Measurements from ENCODE around the gene PPP2R3A. TPM values are rescaled to one million over a fixed set of nuclear protein-coding genes. Genes with fewer than 3 reads are reported as not detected.

Gene PPP2R3A
- total RNA-seq, 2 donors from 2014 or later, result 37.5 to 60.1 TPM

DNA sequence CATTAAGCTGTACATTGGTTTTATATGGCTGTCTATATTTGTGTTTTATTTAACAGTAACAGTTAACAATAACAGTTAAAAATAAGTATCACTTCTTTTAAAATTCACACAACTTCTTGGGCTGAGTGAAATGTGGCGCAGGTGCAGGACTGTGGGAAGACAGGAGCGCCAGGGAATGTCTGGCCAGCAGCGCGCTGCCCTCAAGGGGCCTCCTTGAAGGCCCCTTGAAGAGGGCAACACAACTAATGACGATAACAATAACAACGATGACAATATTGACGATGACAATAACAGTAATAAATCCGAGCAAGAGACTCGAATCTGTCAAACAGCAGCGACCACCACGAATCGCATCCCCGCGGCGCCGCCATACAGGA is 411 bp upstream of the PPP2R3A start:
- DNase-seq (no peak), ATAC-seq (peak; percentile 24 to 41)
- intact Hi-C loops (cut with DNase I), result no loop called here

DNA sequence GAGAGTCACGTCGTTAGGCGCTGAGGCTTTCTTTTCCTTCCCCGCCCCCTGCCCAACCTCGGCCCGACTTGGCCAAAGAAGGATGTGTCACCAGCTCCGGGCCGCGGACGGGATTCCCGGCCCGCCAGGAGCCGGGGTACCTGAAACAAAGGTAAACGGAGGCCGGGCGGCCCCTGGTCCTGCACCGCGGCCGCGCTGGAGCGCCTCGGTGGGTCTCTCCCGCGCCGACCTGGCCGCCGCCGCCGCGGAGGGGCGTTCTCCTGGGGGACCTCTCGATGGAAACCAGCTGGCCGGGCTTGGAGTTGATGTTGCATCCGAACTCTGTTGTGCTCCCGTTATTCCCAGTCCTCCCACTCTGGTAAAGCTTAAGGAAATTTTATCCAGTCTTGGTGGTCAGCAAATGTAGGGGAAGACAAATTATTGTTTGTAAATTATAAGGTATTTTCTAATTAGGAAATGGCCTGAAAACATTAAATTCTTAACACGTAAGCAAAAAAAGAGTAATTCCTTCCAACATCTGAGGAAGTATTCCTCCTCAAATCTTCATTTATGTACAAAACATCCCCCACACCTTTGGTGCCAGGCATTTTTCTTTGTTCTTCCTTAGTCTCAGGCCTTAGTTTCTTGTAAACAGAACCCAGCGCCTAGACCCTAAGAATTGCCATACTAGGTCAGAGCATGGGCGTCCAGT is 888 bp downstream of the PPP2R3A start:
- DNase-seq (no peak), ATAC-seq (peak; percentile 22 to 24)
- intact Hi-C loops (cut with DNase I), result no loop called here

DNA sequence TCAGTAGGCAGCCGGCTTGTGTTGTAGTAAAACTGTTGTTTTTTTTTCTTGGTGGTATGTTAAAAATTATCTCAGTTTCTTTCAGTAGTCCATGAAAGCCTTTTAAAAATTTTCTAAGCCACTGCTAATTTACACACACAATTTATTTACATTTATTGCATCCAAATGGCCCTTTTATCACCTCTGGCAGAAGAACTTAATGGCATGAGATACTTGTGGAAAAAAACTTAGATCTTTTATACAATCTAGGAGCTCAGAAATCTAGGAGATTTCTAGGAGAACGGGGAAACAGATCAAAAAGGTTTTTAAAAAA is 1.4 kb downstream of the PPP2R3A start:
- DNase-seq, result no peak
- no peak for ATAC-seq
- intact Hi-C loops (cut with DNase I), result no loop called here

DNA sequence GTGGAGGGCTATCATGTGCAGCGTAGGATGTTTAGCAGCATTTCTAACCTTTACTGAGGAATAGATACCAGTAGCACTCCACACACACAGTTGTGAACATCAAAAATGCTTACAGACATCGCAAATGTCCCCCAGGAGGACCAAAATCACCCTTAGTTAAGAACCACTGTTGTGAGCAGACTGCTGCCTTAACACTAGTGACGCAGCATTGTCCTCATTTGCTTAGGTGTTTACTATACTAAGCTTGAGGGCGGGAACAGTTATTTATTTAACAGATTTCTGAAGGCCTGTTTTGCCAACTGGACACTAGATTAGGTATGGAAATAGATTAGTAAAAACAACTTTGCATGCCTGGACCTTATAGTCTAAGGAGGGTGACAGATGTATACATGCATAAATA is 2.3 kb downstream of the PPP2R3A start:
- no peak for ATAC-seq
- intact Hi-C loops (cut with DNase I), result no loop called here
- no peak for DNase-seq

DNA sequence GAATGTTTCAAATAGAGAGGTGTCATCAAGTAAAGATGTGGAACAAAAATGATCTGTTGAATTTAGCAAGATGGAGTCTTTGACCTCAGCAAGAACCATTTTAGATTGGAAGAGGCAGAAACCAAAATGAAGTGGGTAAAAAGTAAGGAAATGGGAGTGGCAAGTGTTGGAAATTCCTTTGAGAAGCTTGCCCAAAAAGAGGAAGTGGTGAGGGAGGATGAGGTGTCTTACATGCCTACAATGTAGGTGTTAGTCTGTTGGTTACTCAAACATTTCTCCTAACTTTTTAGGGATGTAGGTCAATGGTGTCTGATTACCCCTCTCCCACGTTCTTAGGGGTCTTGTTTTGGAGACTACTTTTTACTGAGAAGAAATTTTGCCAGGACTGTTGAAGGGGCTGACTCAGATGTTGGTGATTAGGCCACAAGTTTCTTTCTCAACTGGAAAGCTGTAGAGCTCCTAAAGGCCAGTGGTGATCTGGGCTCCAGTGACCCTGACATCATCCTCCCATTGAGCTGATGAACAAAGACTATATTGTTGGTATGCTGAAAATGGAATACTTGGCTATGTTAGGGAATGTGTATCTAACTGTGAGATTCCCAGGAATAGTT is 5.1 kb downstream of the PPP2R3A start:
- intact Hi-C loops (cut with DNase I), result loop anchor here in 1 of 2 donors (5.0 kb wide), 1 partner anchor 47 kb away; no protein-coding TSS in a partner anchor
- peak; percentile 20 for DNase-seq
- peak in 1 of 2 donors; percentile 19 for ATAC-seq

DNA sequence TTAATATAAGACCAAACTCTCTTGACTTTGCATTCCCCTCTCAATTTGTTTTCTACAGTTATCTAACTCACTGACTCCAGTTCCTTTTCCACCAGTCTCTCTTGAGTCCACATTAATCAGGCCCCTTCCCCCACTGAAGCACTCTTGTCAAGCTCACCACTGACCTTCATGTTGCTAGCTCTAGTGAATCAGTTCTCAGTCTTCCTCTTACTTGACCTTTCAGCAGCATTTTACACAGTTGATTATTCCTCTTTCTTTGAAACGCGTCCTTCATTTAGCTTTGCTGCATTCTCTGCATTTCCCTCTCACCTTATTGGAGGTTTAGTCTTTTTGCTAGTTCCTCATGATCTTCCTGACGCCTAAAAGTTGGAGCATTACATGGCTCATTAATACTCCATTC is 8.3 kb downstream of the PPP2R3A start:
- ATAC-seq (no peak), DNase-seq (no peak)
- intact Hi-C loops (cut with DNase I), result loop anchor here in 1 of 2 donors (5.0 kb wide), 1 partner anchor 43 kb away; no protein-coding TSS in a partner anchor

DNA sequence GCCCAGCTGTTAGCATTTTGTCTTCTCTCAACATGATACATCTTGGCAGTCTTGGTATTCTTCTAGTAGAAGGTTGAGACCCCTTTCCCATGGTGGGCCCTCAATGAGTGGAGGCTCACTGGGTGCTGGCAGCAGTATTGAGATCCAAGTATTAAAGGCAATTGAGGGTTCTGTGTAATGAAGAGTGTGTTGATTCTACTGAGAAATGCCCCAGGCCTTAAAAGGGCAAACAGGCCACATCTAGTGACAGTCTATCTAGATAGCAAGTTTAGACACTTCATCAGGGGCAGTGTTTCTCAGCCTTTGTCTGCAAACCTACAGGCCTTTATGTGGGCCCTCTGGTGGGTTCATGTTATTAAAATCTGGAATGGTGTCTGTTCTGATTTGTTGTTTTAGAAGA is 9.5 kb downstream of the PPP2R3A start:
- no peak for ATAC-seq
- no peak for DNase-seq
- intact Hi-C loops (cut with DNase I), result no loop called here

DNA sequence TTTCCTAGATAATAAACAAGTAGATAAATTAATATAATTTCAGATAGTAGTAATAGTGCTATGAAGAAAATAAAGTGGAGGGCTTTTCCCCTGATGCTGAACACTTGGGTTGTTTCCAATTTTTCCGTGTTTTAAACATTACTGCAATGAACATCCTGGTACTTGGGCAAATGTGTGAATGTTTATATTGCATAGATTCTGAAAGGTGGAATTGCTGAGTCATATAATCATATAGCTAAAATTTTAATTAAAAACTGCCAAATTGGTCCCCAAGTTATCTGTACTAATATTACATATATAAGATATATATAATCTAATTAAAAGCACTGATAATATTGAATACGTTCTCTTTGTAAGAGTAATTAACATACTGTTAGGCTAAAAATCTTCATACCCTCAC is 10.0 kb downstream of the PPP2R3A start:
- intact Hi-C loops (cut with DNase I), result no loop called here
- DNase-seq (no peak), ATAC-seq (no peak)

DNA sequence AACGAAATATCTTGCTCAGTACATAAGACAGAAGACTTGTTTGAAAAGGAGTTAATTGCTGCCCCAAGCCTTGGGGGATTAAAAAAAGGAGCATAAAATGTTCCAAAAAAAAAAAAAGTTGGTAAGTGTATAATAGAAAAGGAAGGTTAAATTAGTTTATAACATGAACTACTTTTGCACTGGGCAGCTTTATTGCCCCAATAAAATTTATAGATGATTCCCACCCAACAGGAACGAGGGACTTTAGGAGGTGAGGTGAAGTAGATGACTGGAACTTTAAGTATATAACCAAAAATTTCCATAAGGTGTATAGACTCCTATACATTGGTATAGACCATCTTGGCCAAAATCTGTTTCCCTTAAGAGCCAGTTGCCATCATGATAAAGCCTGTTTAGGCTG is 14.8 kb downstream of the PPP2R3A start:
- DNase-seq, result no peak
- no peak for ATAC-seq

DNA sequence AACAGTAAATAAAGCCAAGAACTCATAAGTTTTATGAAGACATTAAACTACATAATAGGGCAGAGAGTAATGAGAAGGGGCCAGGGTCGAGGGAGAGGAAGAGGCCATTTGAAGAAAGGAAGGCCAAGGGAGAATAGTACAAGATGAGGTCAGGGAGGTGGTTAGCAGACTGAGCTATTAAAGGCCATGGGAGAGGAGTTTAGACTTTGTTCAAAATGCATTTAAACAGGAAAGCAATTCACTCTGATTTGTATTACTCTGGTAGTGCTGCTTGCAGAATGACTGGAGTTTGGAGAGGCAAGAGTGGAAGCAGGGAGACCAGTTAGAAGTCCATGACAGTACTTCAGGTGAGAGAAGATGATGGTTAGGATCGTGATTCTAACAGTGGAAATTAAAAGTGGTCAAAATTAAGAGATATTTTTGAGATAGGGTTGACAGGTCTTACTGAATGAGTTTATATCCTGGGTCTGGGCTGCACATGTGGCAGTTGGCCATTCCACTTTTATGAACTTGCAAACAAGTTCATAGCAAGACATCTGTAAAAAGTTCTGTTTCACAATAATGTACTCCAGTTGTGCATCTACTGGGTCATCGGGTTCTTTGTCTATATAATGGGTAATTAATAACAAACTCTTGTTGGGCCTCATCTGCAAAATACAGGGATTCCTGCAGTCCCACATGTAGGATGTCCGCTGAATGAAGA is 16.3 kb downstream of the PPP2R3A start:
- DNase-seq (no peak), ATAC-seq (no peak)
- intact Hi-C loops (cut with DNase I), result no loop called here

More for the DNA sequence above, 14.8 kb downstream of the PPP2R3A start:
- intact Hi-C loops (cut with DNase I), result no loop called here

DNA sequence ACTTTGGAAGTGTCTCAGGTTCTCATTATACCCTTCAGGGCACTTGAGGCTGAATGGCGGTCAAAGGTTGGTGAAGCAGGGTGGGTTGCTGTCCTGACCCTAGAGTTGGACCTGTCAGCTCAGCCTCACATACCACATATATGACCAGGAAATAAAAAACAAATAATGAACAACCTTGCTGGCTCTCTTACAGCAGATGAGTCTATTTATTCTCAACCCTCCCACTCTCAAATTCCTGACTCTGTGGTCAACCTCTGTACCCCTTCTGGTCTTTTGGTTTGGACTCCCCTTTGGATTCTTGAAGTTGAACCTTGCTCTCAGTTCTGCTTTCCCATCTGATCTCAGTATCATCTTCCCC is 16.9 kb downstream of the PPP2R3A start:
- DNase-seq (no peak), ATAC-seq (no peak)
- intact Hi-C loops (cut with DNase I), result no loop called here

DNA sequence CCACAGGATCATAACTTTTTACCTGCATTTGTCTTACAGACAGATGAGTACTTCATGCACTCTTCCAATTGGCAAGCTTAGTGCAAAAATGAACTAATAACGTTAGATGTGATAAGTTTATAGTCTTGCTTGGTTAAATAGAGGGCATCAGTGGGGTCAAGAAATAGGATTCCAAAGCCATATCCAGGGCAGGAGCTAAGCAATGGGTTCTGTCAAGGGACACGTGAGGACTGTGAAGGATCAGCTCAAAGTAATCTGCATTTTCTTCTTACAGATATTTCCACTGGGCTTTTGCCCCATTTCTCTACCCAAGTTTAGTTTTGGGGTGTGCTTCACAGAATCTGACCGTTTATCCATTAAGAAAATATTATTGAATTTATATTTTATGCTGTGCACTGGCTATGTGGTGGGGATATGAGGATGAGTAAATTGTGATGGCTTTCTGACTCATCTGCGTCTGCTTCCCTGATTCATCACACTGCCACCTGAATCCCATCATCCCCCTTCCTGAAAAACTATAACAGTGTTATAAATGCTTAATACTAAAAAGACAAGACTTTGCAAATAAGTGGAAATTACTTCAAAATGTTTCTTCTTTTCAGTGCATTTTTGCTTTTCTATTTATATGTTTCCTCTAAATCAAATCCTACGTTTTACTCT is 17.5 kb downstream of the PPP2R3A start:
- DNase-seq, result no peak
- intact Hi-C loops (cut with DNase I), result no loop called here
- ATAC-seq, result no peak

DNA sequence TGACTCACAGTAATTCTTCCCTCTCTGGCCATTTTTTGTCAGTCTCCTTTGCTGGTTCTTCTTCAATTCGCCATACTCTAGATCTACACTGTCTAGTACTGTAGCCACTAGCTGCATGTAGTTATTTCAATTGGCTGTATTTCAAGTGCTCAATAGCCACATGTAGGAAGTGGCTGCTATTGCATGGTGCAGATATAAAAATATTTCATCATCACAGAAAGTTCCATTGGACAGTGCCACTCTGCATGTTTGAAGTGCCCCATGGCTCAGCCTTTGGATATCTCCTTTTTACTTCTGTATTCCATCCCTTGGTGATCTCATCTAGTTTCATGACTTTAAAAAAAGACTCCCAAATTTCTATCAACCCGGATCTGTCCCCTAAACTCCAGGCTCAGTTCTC is 22.1 kb downstream of the PPP2R3A start:
- DNase-seq (no peak), ATAC-seq (no peak)
- intact Hi-C loops (cut with DNase I), result no loop called here

DNA sequence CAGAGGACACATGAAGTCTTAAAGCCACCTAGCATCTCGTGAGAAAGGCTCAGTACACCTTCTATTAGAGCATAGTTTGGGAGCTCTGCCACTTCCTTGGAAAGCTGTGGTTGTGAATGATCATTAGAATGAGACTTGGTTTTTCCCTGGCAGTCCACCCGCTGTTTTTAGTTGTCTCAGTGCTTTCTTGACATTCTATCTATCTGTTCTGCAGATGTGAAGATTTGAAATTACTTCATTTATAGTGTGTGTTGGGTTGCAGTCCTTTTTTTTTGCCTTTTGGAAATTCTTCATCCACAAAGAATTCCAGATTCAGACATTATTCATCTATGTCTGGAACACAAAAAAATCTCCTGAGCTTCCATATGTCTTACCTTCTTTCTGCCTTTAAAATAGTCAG is 23.7 kb downstream of the PPP2R3A start:
- no peak for ATAC-seq
- intact Hi-C loops (cut with DNase I), result no loop called here

DNA sequence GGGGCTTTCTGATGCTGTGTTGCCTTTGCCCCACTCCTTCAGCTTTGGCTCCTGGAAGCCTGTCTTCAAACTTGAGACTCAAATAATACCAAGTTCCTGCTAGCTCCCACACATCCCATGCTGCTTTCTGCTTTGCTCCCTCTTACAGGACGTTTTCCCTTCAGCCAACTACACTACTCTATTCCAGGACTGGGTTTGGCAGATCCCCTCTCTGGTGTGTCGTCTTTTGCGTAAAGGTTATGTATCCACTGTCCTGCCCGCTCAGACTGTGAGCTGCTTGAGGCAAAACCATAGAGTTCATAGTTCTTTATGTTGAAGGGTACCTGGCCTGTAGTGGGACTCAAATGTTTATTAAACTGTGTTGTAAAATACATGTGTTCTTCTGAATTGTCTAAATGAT is 25.4 kb downstream of the PPP2R3A start:
- ATAC-seq (no peak), DNase-seq (no peak)
- intact Hi-C loops (cut with DNase I), result no loop called here

More for the DNA sequence above, 23.7 kb downstream of the PPP2R3A start:
- DNase-seq, result no peak

DNA sequence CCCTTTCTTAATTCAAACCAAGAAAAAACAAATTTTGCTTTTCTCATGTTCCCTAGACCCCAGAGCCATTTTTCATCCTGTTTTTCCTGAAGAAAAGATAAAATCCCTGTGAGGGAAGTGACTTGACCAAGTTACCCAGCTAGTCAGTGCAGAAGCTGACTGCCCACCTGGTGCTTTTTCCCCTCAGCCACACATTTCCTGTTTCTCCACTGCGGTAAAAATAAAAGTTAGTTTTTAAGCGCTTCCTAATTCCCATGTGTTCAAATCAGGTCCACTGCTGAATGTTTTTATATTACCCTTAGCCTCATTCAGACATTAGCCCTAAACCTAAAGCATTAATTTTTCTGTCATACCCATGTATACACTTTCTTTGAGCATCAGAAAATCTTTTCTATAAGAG is 26.1 kb downstream of the PPP2R3A start:
- no peak for DNase-seq
- ATAC-seq, result no peak
- intact Hi-C loops (cut with DNase I), result no loop called here

DNA sequence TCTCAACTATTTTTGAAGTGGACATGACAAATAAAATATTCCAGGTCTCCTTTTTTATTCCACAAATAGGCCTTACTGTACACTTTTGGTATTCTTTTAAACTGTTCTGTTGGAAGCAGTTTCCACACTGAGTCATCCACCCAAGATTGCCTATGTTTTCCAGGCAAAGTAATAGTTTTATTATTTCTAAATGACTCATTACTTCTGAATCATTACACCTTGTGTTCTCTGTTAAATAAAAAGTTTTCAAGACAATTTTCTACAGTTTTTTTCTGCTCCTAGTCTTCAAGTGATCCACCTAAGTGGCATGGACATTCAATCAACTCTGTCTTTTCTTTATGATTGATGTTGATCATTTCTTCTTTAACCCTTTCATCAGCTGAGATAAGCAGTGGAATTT is 26.5 kb downstream of the PPP2R3A start:
- intact Hi-C loops (cut with DNase I), result no loop called here
- ATAC-seq, result peak in 1 of 2 donors; percentile 89
- no peak for DNase-seq

DNA sequence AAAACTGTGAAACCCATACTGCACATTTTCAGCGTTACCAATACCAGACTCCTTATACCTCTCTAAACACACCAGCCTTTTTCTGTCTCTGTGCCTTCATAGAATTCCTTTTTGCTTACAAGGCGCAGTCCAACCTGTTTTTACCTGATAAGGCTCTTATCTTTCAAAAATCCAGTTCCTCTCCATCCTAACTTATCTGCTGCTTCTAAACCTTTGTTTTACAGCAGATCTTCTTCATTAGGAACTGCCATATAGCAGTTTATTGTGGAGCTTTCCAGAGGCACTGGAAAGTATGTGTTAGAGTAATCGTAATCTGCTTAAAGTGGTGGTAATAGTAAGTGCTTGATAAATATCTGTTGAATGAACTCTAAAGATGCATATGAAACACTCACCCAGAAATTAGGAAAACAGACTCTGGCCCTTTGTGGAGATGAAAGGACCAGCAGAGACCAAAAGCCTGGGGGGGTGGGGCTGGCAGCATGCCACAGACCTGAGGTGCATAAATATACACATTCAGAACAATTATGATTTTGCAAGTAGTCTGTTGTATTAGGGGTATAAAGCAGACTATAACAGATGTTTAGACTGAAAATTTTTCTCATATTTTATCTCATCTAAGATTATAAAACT is 29.3 kb downstream of the PPP2R3A start:
- DNase-seq (no peak), ATAC-seq (no peak)
- intact Hi-C loops (cut with DNase I), result no loop called here

DNA sequence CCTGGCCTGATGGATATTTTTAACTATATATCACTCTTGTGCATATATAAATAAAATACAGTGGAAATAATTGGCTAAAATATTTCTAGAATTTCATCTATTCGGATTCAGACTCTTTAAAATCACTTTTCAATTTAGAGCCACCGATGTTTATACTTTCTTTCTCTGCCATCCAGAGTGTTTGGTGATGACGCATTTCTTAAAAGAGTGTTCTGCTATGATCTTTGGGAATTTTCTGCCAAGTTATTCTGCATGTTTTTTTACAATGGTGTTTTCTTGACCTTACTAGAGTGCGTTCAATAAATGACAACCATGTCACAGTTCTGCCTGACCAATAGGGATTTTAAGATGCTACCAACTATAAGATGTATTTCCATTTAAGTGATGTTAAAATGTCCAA is 30.2 kb downstream of the PPP2R3A start:
- intact Hi-C loops (cut with DNase I), result no loop called here
- ATAC-seq (no peak), DNase-seq (no peak)
